HepG2 (cell line): ENCODE results near the gene CUTC. TPM values are rescaled to one million over a fixed set of nuclear protein-coding genes. Genes with fewer than 3 reads are reported as not detected.

Experiments used
- CC2D1A ChIP-seq: sonication (generic); formaldehyde crosslinking; IDR thresholded peaks from 2 replicates; pipeline ENCODE4 v1.8.1; 2023; ENCODE audit warnings: mild to moderate bottlenecking, missing genetic modification reagents
- CERS6 ChIP-seq: sonication (generic); formaldehyde crosslinking; IDR thresholded peaks from 2 replicates; pipeline ENCODE4 v1.5.0; 2020; ENCODE audit warnings: missing genetic modification reagents
- CHD4 ChIP-seq: fragments of 200-600 bp; sonication (generic); IDR thresholded peaks from 2 replicates; pipeline ENCODE4 v1.7.0; 2017; ENCODE audit warnings: mild to moderate bottlenecking, low read length, borderline replicate concordance
- GABPB1 ChIP-seq: IDR thresholded peaks from 2 replicates; pipeline ENCODE4 v1.6.1; 2016; ENCODE audit warnings: mild to moderate bottlenecking, missing genetic modification reagents, moderate library complexity, missing compliant biosample characterization
- KAT8 ChIP-seq: IDR thresholded peaks from 2 replicates; pipeline ENCODE4 v1.6.1; 2016; ENCODE audit warnings: missing genetic modification reagents, missing compliant biosample characterization
- NONO ChIP-seq, 2 experiments: fragments of 450-650 bp in 1 of 2; sonication (generic) in 1 of 2; formaldehyde crosslinking in 1 of 2; IDR thresholded peaks in 1 of 2; conservative IDR thresholded peaks in 1 of 2; 2 replicates each; pipeline versions ENCODE4 v1.6.1 to v1.8.0; 2017 to 2022; ENCODE audit warnings: mild to moderate bottlenecking in 1 of 2, missing genetic modification reagents in 1 of 2, moderate library complexity in 1 of 2
- SP5 ChIP-seq: IDR thresholded peaks from 2 replicates; pipeline ENCODE4 v1.6.1; 2016; ENCODE audit warnings: low read depth, borderline replicate concordance
- TSC22D2 ChIP-seq: sonication (generic); formaldehyde crosslinking; IDR thresholded peaks from 2 replicates; pipeline ENCODE4 v1.5.1; 2020; ENCODE audit warnings: missing genetic modification reagents, mild to moderate bottlenecking, borderline replicate concordance
- ZNF260 ChIP-seq: sonication (generic); formaldehyde crosslinking; IDR thresholded peaks from 2 replicates; pipeline ENCODE4 v1.4.0; 2020; ENCODE audit warnings: missing genetic modification reagents, low read depth, mild to moderate bottlenecking, borderline replicate concordance
- ZNF264 ChIP-seq: sonication (generic); formaldehyde crosslinking; IDR thresholded peaks from 2 replicates; pipeline ENCODE4 v1.4.0; 2020; ENCODE audit warnings: missing genetic modification reagents
- ZNF317 ChIP-seq: sonication (generic); formaldehyde crosslinking; IDR thresholded peaks from 2 replicates; pipeline ENCODE4 v1.5.0; 2020; ENCODE audit warnings: mild to moderate bottlenecking, missing genetic modification reagents
- ZNF343 ChIP-seq: sonication (generic); formaldehyde crosslinking; IDR thresholded peaks from 2 replicates; pipeline ENCODE4 v1.4.0; 2020; ENCODE audit warnings: mild to moderate bottlenecking, missing genetic modification reagents
- ZNF451 ChIP-seq: sonication (generic); formaldehyde crosslinking; IDR thresholded peaks from 2 replicates; pipeline ENCODE4 v1.5.0; 2020; ENCODE audit warnings: mild to moderate bottlenecking, missing genetic modification reagents
- ZNF484 ChIP-seq: sonication (generic); formaldehyde crosslinking; IDR thresholded peaks from 2 replicates; pipeline ENCODE4 v1.5.1; 2020; ENCODE audit warnings: mild to moderate bottlenecking, low read depth, missing genetic modification reagents, borderline replicate concordance
- ZNF569 ChIP-seq: sonication (generic); formaldehyde crosslinking; IDR thresholded peaks from 2 replicates; pipeline ENCODE4 v1.5.0; 2020; ENCODE audit warnings: mild to moderate bottlenecking, missing genetic modification reagents, moderate library complexity, borderline replicate concordance
- ZNF629 ChIP-seq: sonication (generic); formaldehyde crosslinking; conservative IDR thresholded peaks from 2 replicates; pipeline ENCODE4 v1.5.0; 2020; ENCODE audit warnings: missing genetic modification reagents
- ZNF746 ChIP-seq: sonication (generic); formaldehyde crosslinking; IDR thresholded peaks from 2 replicates; pipeline ENCODE4 v1.8.0; 2022; ENCODE audit warnings: mild to moderate bottlenecking, missing genetic modification reagents
- ZZZ3 ChIP-seq: sonication (generic); formaldehyde crosslinking; IDR thresholded peaks from 2 replicates; pipeline ENCODE4 v1.4.0; 2020; ENCODE audit warnings: missing genetic modification reagents, mild to moderate bottlenecking, borderline replicate concordance
- polyA plus RNA-seq, 8 experiments: library from polyadenylated mRNA; depleted of rRNA in 3 of 8; stranded (reverse) in 7 of 8; unstranded in 1 of 8; fragments of >200 nt; fragmentation: Illumina TruSeq in 4 of 8; extraction: Trizol in 4 of 8; gene quantifications; 2 replicates each; pipeline versions ENCODE4 v1.2.1 to v1.2.3, GENCODE V29; 2011 to 2016; ENCODE audit warnings: low read depth in 4 of 8, missing spikeins in 1 of 8, mixed read lengths in 1 of 8; ENCODE audit not compliant: insufficient read depth in 1 of 8
- total RNA-seq, 5 experiments: library from RNA; depleted of rRNA; stranded (reverse); fragments of >200 nt; fragmentation: Illumina TruSeq; extraction: Trizol; gene quantifications; 2 replicates each; pipeline ENCODE4 v1.2.3, GENCODE V29; 2016; ENCODE audit warnings: low read depth in 1 of 5
- TF ChIP-seq, protein P1 (sequence below): sonication (generic); formaldehyde crosslinking; IDR thresholded peaks from 2 replicates; pipeline ENCODE4 v1.5.1; 2020; ENCODE audit warnings: mild to moderate bottlenecking, missing genetic modification reagents, moderate library complexity
- TF ChIP-seq, protein P2 (sequence below): sonication (generic); formaldehyde crosslinking; IDR thresholded peaks from 2 replicates; pipeline ENCODE4 v1.4.0; 2020; ENCODE audit warnings: missing genetic modification reagents

The CUTC gene
- total and polyA plus RNA-seq, 2 of the 13 experiments (the other 11 are each of a cell fraction or from before 2014, with no cell fraction given): 22.3 to 25.8 TPM

DNA sequence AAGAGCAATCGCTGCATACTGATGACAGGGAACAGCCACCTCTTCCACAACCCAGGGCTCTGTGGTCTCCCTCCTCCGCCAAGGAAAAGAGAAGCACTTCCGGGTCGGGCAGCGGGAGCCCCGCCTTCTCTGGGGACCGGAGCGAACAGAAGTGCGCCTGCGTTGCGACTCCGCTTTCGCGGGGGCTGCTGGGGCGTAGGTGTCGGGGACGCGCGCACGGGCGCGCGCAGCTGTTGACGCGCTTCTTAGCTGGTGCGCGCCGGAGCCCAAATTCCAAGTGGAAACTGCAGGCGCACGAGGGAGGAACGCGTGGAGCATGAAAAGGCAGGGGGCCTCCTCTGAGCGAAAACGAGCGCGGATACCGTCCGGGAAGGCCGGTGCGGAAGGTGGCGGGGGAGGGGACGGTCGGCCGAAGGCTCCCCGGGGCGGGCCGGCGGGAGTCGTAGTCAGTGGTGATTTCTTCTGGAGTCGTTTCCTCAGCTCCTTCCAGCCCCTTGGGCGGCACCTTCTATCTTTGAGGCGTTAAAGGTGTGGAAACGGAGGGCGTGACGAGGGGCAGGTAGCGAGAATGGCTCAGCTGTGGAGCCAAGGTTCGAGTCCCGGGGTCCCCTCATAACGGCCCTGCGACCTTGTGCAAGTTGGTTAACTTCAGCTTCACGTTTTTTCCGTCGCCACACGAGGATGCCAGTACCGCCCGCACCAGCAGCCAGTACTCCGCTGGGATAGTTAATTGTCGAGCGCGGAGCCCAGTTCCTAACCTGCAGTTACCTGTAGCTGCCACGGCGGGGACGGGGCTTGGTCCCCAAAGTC is at the start of gene CUTC, which contains the start of gene COX15 (continued):
- TF ChIP-seq, protein P1, sequence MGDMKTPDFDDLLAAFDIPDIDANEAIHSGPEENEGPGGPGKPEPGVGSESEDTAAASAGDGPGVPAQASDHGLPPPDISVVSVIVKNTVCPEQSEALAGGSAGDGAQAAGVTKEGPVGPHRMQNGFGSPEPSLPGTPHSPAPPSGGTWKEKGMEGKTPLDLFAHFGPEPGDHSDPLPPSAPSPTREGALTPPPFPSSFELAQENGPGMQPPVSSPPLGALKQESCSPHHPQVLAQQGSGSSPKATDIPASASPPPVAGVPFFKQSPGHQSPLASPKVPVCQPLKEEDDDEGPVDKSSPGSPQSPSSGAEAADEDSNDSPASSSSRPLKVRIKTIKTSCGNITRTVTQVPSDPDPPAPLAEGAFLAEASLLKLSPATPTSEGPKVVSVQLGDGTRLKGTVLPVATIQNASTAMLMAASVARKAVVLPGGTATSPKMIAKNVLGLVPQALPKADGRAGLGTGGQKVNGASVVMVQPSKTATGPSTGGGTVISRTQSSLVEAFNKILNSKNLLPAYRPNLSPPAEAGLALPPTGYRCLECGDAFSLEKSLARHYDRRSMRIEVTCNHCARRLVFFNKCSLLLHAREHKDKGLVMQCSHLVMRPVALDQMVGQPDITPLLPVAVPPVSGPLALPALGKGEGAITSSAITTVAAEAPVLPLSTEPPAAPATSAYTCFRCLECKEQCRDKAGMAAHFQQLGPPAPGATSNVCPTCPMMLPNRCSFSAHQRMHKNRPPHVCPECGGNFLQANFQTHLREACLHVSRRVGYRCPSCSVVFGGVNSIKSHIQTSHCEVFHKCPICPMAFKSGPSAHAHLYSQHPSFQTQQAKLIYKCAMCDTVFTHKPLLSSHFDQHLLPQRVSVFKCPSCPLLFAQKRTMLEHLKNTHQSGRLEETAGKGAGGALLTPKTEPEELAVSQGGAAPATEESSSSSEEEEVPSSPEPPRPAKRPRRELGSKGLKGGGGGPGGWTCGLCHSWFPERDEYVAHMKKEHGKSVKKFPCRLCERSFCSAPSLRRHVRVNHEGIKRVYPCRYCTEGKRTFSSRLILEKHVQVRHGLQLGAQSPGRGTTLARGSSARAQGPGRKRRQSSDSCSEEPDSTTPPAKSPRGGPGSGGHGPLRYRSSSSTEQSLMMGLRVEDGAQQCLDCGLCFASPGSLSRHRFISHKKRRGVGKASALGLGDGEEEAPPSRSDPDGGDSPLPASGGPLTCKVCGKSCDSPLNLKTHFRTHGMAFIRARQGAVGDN (CRISPR knock-in tag): peak; percentile 97
- no peak for TF ChIP-seq CHD4
- peak; percentile 41; the same call in 1 of the 2 replicates for TF ChIP-seq ZNF746
- TF ChIP-seq ZNF343 (CRISPR knock-in tag): no peak
- TF ChIP-seq KAT8 (CRISPR knock-in tag): peak; percentile 94
- no peak for TF ChIP-seq ZNF484
- TF ChIP-seq, protein P2, sequence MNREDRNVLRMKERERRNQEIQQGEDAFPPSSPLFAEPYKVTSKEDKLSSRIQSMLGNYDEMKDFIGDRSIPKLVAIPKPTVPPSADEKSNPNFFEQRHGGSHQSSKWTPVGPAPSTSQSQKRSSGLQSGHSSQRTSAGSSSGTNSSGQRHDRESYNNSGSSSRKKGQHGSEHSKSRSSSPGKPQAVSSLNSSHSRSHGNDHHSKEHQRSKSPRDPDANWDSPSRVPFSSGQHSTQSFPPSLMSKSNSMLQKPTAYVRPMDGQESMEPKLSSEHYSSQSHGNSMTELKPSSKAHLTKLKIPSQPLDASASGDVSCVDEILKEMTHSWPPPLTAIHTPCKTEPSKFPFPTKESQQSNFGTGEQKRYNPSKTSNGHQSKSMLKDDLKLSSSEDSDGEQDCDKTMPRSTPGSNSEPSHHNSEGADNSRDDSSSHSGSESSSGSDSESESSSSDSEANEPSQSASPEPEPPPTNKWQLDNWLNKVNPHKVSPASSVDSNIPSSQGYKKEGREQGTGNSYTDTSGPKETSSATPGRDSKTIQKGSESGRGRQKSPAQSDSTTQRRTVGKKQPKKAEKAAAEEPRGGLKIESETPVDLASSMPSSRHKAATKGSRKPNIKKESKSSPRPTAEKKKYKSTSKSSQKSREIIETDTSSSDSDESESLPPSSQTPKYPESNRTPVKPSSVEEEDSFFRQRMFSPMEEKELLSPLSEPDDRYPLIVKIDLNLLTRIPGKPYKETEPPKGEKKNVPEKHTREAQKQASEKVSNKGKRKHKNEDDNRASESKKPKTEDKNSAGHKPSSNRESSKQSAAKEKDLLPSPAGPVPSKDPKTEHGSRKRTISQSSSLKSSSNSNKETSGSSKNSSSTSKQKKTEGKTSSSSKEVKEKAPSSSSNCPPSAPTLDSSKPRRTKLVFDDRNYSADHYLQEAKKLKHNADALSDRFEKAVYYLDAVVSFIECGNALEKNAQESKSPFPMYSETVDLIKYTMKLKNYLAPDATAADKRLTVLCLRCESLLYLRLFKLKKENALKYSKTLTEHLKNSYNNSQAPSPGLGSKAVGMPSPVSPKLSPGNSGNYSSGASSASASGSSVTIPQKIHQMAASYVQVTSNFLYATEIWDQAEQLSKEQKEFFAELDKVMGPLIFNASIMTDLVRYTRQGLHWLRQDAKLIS (CRISPR knock-in tag): 0 out of 2 replicates have a peak, but pooled peaks have one; percentile 39
- peak; percentile 73 for TF ChIP-seq SP5
- TF ChIP-seq CC2D1A (CRISPR knock-in tag): no peak
- no peak for TF ChIP-seq TSC22D2 (CRISPR knock-in tag)
- no peak for TF ChIP-seq ZNF260 (CRISPR knock-in tag)
- no peak for TF ChIP-seq ZNF264 (CRISPR knock-in tag)
- no peak for TF ChIP-seq ZNF629
- no peak for TF ChIP-seq ZZZ3 (CRISPR knock-in tag)
- TF ChIP-seq ZNF569: 0 out of 2 replicates have a peak, but pooled peaks have one; percentile 75
- TF ChIP-seq ZNF317: no peak; the same call in 1 of the 2 replicates
- no peak for TF ChIP-seq NONO (IDR thresholded peaks at IDR 0.05)
- peak; percentile 89 for TF ChIP-seq NONO (CRISPR knock-in tag; conservative IDR thresholded peaks at IDR 0.05)
- 0 out of 2 replicates have a peak, but pooled peaks have one; percentile 73 for TF ChIP-seq CERS6 (CRISPR knock-in tag)
- TF ChIP-seq GABPB1 (CRISPR knock-in tag): peak; percentile 98
- TF ChIP-seq ZNF451 (CRISPR knock-in tag): no peak; the same call in none of the 2 replicates
